WTC11 (cell line): ENCODE measurements around the gene SNX20. TPM values are rescaled to one million over a fixed set of nuclear protein-coding genes. Genes with fewer than 3 reads are reported as not detected.
A peak's percentile ranks its signal among the peaks of the same experiment; 100 is the strongest.

Experiments
- ATAC-seq: fragments of 200-7000 bp; cut with Tn5 transposase; 2 replicates; pipeline ENCODE4 v1.10.0; 2021; ENCODE audit warnings: mild to moderate bottlenecking, moderate library complexity
- CTCF ChIA-PET: fragments of 300-600 bp; sonication (Branson Sonifier 250); formaldehyde crosslinking; loops from one replicate; lab custom pipeline; 2021; ENCODE audit warnings: antibody characterized with exemption; lab: Charles Lee
- POLR2A ChIA-PET: fragments of 350-600 bp; sonication (Branson Sonifier 250); formaldehyde crosslinking; loops from one replicate; lab custom pipeline; 2021; ENCODE audit warnings: antibody characterized with exemption; lab: Charles Lee
- DNase-seq: peaks from one replicate; pipeline ENCODE4 v3.0.0; 2021; ENCODE audit warnings: low spot score
- H3K27ac Mint-ChIP-seq: 2 replicates; pipeline ENCODE4 v1.8.0; 2021; ENCODE audit warnings: mixed read lengths
- H3K27me3 Mint-ChIP-seq: 2 replicates; pipeline ENCODE4 v1.8.0; 2021; ENCODE audit warnings: low read depth, mild to moderate bottlenecking, moderate library complexity, mixed read lengths
- H3K36me3 Mint-ChIP-seq: 2 replicates; pipeline ENCODE4 v1.8.0; 2021; ENCODE audit warnings: mixed read lengths
- H3K4me1 Mint-ChIP-seq: 2 replicates; pipeline ENCODE4 v1.8.0; 2022; ENCODE audit warnings: mixed read lengths
- H3K4me3 Mint-ChIP-seq: 2 replicates; pipeline ENCODE4 v1.8.0; 2021; ENCODE audit warnings: mild to moderate bottlenecking, moderate library complexity, mixed read lengths
- H3K9me3 Mint-ChIP-seq: 2 replicates; pipeline ENCODE4 v1.8.0; 2021; ENCODE audit warnings: mixed read lengths
- ATF1 ChIP-seq: sonication (generic); formaldehyde crosslinking; IDR thresholded peaks from 2 replicates; pipeline ENCODE4 v1.8.1; 2023; ENCODE audit warnings: mild to moderate bottlenecking, moderate library complexity, missing genetic modification reagents
- ATF2 ChIP-seq: sonication (generic); formaldehyde crosslinking; IDR thresholded peaks from 2 replicates; pipeline ENCODE4 v1.8.1; 2022; ENCODE audit warnings: low read depth, missing genetic modification reagents, borderline replicate concordance
- E2F5 ChIP-seq: sonication (generic); formaldehyde crosslinking; IDR thresholded peaks from 2 replicates; pipeline ENCODE4 v1.8.1; 2022; ENCODE audit warnings: mild to moderate bottlenecking, moderate library complexity, missing genetic modification reagents
- ERG ChIP-seq: fragments of 250-450 bp; sonication (Bioruptor Pico); IDR thresholded peaks from 2 replicates; pipeline ENCODE4 v1.8.0; 2021; ENCODE audit warnings: mild to moderate bottlenecking
- FOXJ3 ChIP-seq: sonication (generic); formaldehyde crosslinking; IDR thresholded peaks from 2 replicates; pipeline ENCODE4 v1.9.0; 2021; ENCODE audit warnings: missing genetic modification reagents, mild to moderate bottlenecking, borderline replicate concordance
- GRHL2 ChIP-seq: fragments of 250-450 bp; sonication (Bioruptor Pico); IDR thresholded peaks from 2 replicates; pipeline ENCODE4 v1.8.0; 2022; ENCODE audit warnings: mild to moderate bottlenecking, moderate library complexity; ENCODE audit not compliant: insufficient replicate concordance, severe bottlenecking
- GTF2I ChIP-seq: fragments of 250-450 bp; sonication (Bioruptor Pico); conservative IDR thresholded peaks from 2 replicates; pipeline ENCODE4 v1.4.0; 2021; ENCODE audit warnings: mild to moderate bottlenecking
- IRF2 ChIP-seq: sonication (generic); formaldehyde crosslinking; IDR thresholded peaks from 2 replicates; pipeline ENCODE4 v1.8.0; 2022; ENCODE audit warnings: low read depth, missing genetic modification reagents, borderline replicate concordance
- KAT7 ChIP-seq: sonication (generic); formaldehyde crosslinking; IDR thresholded peaks from 2 replicates; pipeline ENCODE4 v1.8.1; 2023; ENCODE audit warnings: missing genetic modification reagents, mild to moderate bottlenecking, borderline replicate concordance
- MAX ChIP-seq: sonication (generic); formaldehyde crosslinking; IDR thresholded peaks from 2 replicates; pipeline ENCODE4 v1.8.0; 2022; ENCODE audit warnings: mild to moderate bottlenecking, missing genetic modification reagents
- RELA ChIP-seq: sonication (generic); formaldehyde crosslinking; IDR thresholded peaks from 2 replicates; pipeline ENCODE4 v1.8.1; 2022; ENCODE audit warnings: missing genetic modification reagents, mild to moderate bottlenecking, borderline replicate concordance
- RORB ChIP-seq: fragments of 250-450 bp; sonication (Bioruptor Pico); IDR thresholded peaks from 2 replicates; pipeline ENCODE4 v1.9.0; 2021; ENCODE audit warnings: mild to moderate bottlenecking
- TEAD4 ChIP-seq: sonication (generic); formaldehyde crosslinking; IDR thresholded peaks from 2 replicates; pipeline ENCODE4 v1.8.0; 2022; ENCODE audit warnings: mild to moderate bottlenecking, missing genetic modification reagents
- USF1 ChIP-seq: sonication (generic); formaldehyde crosslinking; IDR thresholded peaks from 2 replicates; pipeline ENCODE4 v1.8.0; 2022; ENCODE audit warnings: mild to moderate bottlenecking, missing genetic modification reagents
- ZNF416 ChIP-seq: fragments of 250-450 bp; sonication (Bioruptor Pico); IDR thresholded peaks from 2 replicates; pipeline ENCODE4 v1.9.0; 2021; ENCODE audit warnings: mild to moderate bottlenecking, inconsistent platforms
- total RNA-seq: library from RNA; stranded (reverse); gene quantifications from 3 replicates; pipeline ENCODE4 v1.2.3, GENCODE V29; 2021
- TF ChIP-seq, protein P1 (sequence below): sonication (generic); formaldehyde crosslinking; IDR thresholded peaks from 2 replicates; pipeline ENCODE4 v1.8.0; 2023; ENCODE audit warnings: mild to moderate bottlenecking, missing genetic modification reagents
- TF ChIP-seq, protein P2 (sequence below): fragments of 250-450 bp; sonication (Bioruptor Pico); IDR thresholded peaks from 2 replicates; pipeline ENCODE4 v1.9.0; 2021; ENCODE audit warnings: mild to moderate bottlenecking
- TF ChIP-seq, protein P3 (sequence below): sonication (generic); formaldehyde crosslinking; IDR thresholded peaks from 2 replicates; pipeline ENCODE4 v1.8.1; 2023; ENCODE audit warnings: mild to moderate bottlenecking, missing genetic modification reagents
- TF ChIP-seq, protein P4 (sequence below): sonication (generic); formaldehyde crosslinking; IDR thresholded peaks from 2 replicates; pipeline ENCODE4 v1.8.1; 2022; ENCODE audit warnings: mild to moderate bottlenecking, missing genetic modification reagents, moderate library complexity, borderline replicate concordance

The SNX20 gene
- total RNA-seq, 1 experiment from 2014 or later = not detected

DNA sequence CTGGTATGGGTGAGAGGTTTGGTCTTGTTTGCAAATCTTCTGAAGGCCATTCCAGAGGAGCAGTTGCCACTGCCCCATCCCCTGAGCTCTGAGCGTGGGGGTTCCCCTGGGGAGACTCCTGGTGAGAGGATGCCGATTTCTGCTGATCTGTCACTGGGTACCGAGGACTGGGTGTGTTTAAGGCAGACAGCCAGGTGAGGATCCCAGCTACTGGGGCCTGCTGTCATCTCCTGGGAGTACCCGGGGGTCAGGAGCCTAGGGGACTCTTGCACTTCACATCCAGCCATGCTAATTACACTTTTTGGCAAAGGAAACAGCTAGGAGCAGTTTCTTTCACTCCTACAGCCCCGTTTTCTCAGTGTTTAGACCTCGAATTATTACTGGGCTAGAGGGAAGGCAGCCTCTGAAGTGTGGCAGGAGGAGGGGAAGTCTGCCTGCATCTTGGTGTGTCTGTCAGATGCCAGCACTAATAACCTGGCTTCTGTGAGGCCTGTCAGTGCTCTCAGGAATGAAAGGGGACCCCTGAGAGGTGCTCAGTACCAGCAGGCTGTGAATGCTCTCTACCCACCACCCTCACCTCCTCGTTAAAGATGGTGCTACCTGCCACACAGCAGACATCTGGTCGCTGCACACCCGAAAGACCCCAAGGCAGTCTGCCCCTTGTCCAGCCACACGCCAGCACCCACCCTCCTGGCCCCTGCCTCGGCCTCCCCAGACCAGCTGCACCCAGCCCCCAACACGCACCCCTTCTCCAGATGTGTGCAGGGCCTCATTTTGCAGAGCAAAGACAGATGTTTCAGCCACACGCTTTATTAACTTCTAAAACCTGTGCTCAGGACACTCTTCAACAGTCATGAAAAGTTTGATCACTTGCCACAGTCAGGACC lies 43.2 kb downstream of the SNX20 start (continued):
- TF ChIP-seq, protein P1, sequence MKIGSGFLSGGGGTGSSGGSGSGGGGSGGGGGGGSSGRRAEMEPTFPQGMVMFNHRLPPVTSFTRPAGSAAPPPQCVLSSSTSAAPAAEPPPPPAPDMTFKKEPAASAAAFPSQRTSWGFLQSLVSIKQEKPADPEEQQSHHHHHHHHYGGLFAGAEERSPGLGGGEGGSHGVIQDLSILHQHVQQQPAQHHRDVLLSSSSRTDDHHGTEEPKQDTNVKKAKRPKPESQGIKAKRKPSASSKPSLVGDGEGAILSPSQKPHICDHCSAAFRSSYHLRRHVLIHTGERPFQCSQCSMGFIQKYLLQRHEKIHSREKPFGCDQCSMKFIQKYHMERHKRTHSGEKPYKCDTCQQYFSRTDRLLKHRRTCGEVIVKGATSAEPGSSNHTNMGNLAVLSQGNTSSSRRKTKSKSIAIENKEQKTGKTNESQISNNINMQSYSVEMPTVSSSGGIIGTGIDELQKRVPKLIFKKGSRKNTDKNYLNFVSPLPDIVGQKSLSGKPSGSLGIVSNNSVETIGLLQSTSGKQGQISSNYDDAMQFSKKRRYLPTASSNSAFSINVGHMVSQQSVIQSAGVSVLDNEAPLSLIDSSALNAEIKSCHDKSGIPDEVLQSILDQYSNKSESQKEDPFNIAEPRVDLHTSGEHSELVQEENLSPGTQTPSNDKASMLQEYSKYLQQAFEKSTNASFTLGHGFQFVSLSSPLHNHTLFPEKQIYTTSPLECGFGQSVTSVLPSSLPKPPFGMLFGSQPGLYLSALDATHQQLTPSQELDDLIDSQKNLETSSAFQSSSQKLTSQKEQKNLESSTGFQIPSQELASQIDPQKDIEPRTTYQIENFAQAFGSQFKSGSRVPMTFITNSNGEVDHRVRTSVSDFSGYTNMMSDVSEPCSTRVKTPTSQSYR (CRISPR knock-in tag) = no peak
- TF ChIP-seq IRF2 (CRISPR knock-in tag) (no peak), TEAD4 (CRISPR knock-in tag) (no peak), RORB (CRISPR knock-in tag) (no peak), KAT7 (no peak), USF1 (CRISPR knock-in tag) (no peak)

- Mint-ChIP-seq H3K36me3 (no peaks in the 10 kb centered on the region), H3K4me3 (no peak overlapping the region), H3K27me3 (no peaks in the 10 kb centered on the region), H3K27ac (no peak overlapping the region), H3K4me1 (no peaks in the 10 kb centered on the region), H3K9me3 (no peaks in the 10 kb centered on the region)
- ATAC-seq (peak; percentile 31; the same call in 1 of the 2 replicates), DNase-seq (no peak)
- ChIA-PET POLR2A (no interaction called here), CTCF (interaction anchor here (0.6 to 3.9 kb wide), 8 partner anchors 9 to 89 kb away, joined by 3 to 21 read pairs (median 4); partner anchors contain the start of gene NKD1)
- TF ChIP-seq E2F5 (CRISPR knock-in tag) = no peak
- TF ChIP-seq KAT7 = no peak
- TF ChIP-seq IRF2 (CRISPR knock-in tag) = no peak
- no peak for TF ChIP-seq ATF1 (CRISPR knock-in tag)
- TF ChIP-seq, protein P2, sequence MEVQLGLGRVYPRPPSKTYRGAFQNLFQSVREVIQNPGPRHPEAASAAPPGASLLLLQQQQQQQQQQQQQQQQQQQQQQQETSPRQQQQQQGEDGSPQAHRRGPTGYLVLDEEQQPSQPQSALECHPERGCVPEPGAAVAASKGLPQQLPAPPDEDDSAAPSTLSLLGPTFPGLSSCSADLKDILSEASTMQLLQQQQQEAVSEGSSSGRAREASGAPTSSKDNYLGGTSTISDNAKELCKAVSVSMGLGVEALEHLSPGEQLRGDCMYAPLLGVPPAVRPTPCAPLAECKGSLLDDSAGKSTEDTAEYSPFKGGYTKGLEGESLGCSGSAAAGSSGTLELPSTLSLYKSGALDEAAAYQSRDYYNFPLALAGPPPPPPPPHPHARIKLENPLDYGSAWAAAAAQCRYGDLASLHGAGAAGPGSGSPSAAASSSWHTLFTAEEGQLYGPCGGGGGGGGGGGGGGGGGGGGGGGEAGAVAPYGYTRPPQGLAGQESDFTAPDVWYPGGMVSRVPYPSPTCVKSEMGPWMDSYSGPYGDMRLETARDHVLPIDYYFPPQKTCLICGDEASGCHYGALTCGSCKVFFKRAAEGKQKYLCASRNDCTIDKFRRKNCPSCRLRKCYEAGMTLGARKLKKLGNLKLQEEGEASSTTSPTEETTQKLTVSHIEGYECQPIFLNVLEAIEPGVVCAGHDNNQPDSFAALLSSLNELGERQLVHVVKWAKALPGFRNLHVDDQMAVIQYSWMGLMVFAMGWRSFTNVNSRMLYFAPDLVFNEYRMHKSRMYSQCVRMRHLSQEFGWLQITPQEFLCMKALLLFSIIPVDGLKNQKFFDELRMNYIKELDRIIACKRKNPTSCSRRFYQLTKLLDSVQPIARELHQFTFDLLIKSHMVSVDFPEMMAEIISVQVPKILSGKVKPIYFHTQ (CRISPR knock-in tag) = no peak
- TF ChIP-seq MAX (CRISPR knock-in tag) = no peak
- TF ChIP-seq, protein P3, sequence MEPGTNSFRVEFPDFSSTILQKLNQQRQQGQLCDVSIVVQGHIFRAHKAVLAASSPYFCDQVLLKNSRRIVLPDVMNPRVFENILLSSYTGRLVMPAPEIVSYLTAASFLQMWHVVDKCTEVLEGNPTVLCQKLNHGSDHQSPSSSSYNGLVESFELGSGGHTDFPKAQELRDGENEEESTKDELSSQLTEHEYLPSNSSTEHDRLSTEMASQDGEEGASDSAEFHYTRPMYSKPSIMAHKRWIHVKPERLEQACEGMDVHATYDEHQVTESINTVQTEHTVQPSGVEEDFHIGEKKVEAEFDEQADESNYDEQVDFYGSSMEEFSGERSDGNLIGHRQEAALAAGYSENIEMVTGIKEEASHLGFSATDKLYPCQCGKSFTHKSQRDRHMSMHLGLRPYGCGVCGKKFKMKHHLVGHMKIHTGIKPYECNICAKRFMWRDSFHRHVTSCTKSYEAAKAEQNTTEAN (CRISPR knock-in tag) = no peak
- TF ChIP-seq ZNF416 (CRISPR knock-in tag) = no peak
- TF ChIP-seq ERG (CRISPR knock-in tag) = no peak
- TF ChIP-seq GTF2I = no peak
- TF ChIP-seq RELA = no peak
- TF ChIP-seq FOXJ3 (CRISPR knock-in tag) = no peak
- TF ChIP-seq GRHL2 (CRISPR knock-in tag) = no peak
- no peak for TF ChIP-seq ATF2
- TF ChIP-seq, protein P4, sequence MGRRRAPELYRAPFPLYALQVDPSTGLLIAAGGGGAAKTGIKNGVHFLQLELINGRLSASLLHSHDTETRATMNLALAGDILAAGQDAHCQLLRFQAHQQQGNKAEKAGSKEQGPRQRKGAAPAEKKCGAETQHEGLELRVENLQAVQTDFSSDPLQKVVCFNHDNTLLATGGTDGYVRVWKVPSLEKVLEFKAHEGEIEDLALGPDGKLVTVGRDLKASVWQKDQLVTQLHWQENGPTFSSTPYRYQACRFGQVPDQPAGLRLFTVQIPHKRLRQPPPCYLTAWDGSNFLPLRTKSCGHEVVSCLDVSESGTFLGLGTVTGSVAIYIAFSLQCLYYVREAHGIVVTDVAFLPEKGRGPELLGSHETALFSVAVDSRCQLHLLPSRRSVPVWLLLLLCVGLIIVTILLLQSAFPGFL = no peak
Measured at GRCh38 chr16:50636753-50637374, 44.2 kb downstream of the SNX20 start.
